Esophagus squamous epithelium (tissue), 4 donors: ENCODE measurements around the gene AFAP1L1.

Experiments used
- POLR2A ChIP-seq, 4 donors: fragments of 450-650 bp; IDR thresholded peaks; one replicate each; pipeline ENCODE4 v1.6.1; 2017; ENCODE audit warnings: antibody characterized with exemption in 4 of 4, mild to moderate bottlenecking in 4 of 4, moderate library complexity in 3 of 4
- TF ChIP-seq, protein P1 (sequence below), 6 experiments: fragments of 450-650 bp in 4 of 6; fragments of 200-600 bp in 2 of 6; sonication (generic) in 2 of 6; IDR thresholded peaks; one replicate each; pipeline ENCODE4 v1.5.1; 2016 to 2019; ENCODE audit warnings: antibody characterized with exemption in 6 of 6, mild to moderate bottlenecking in 4 of 6, moderate library complexity in 4 of 6

DNA sequence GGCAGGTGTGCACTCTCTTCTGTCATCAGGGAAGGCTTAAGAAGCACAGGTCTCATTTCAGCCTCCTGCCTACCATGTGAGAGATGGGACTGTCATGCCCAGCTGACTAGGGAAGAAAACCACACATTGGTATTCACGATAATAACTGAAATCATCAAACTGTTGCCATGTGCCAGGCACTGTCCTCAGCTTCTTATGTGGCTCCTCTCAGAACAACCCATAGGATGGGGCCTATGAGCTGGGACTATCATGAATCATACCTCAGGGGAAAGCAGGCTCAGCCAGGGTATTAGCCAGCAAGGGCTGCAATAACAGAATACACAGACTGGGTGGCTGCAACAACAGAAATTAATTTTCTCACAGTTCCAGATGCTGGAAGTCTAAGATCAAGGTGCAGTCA is 3.3 kb downstream of the AFAP1L1 start:
- TF ChIP-seq, protein P1, sequence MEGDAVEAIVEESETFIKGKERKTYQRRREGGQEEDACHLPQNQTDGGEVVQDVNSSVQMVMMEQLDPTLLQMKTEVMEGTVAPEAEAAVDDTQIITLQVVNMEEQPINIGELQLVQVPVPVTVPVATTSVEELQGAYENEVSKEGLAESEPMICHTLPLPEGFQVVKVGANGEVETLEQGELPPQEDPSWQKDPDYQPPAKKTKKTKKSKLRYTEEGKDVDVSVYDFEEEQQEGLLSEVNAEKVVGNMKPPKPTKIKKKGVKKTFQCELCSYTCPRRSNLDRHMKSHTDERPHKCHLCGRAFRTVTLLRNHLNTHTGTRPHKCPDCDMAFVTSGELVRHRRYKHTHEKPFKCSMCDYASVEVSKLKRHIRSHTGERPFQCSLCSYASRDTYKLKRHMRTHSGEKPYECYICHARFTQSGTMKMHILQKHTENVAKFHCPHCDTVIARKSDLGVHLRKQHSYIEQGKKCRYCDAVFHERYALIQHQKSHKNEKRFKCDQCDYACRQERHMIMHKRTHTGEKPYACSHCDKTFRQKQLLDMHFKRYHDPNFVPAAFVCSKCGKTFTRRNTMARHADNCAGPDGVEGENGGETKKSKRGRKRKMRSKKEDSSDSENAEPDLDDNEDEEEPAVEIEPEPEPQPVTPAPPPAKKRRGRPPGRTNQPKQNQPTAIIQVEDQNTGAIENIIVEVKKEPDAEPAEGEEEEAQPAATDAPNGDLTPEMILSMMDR (IDR thresholded peaks at IDR 0.05) = no peak
- TF ChIP-seq POLR2A (IDR thresholded peaks at IDR 0.05) = no peak
